Peyer's patch (tissue), 4 donors: ENCODE measurements around the gene PRCD.

Experiments used
- POLR2A ChIP-seq, 2 donors: fragments of 450-650 bp; IDR thresholded peaks; one replicate each; pipeline ENCODE4 v1.5.1; 2017; ENCODE audit warnings: antibody characterized with exemption in 2 of 2, mild to moderate bottlenecking in 2 of 2, moderate library complexity in 2 of 2
- TF ChIP-seq, protein P1 (sequence below), 6 experiments: fragments of 450-650 bp in 4 of 6; fragments of 200-600 bp in 2 of 6; sonication (generic) in 1 of 6; IDR thresholded peaks; one replicate each; pipeline ENCODE4 v1.5.1; 2017 to 2019; ENCODE audit warnings: antibody characterized with exemption in 6 of 6, mild to moderate bottlenecking in 3 of 6, moderate library complexity in 1 of 6

DNA sequence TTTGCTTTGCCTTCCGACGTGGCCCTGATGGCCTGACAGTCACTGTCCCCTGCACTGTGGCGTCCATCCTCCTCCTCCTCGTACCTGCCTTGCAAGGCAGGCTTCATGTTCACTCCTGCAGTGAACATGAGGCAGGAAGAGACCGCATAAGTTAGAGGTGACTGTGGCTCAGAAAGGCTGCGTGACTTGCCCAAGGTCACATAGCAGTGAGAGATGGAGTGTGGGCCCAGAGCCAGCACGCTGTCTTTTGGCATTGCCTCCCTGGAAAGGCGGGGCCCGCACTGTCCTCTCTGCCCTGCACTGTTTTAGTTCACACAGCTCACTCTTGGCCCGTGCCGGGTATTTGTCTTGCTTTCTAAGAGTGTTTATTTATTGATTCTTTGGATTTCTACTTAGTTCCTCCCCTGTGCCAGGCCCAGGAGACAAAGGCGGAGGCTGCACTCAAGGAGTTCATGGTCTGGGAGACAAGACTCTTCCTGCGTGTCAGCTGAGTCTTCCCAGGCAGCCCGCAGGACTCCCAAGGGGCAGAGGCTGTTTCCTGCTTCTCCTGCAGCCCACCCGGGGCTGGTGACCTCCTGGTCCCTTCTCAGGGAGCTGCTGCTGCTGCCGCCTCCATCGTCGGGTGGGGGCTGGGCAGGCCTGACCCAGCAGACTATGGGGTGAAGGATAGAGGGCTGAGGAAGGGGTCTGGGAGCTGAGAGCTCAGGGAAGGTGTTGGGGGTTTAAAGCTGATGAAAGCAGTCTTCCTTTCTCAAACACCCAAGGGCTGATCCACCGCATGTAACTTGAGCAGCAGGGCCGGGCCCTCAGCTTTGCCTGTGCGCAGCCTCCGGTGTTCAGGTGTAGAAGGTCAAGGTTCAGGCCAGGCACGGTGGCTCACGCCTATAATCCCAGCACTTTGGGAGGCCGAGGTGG lies 15.0 kb upstream of the PRCD start:
- TF ChIP-seq, protein P1, sequence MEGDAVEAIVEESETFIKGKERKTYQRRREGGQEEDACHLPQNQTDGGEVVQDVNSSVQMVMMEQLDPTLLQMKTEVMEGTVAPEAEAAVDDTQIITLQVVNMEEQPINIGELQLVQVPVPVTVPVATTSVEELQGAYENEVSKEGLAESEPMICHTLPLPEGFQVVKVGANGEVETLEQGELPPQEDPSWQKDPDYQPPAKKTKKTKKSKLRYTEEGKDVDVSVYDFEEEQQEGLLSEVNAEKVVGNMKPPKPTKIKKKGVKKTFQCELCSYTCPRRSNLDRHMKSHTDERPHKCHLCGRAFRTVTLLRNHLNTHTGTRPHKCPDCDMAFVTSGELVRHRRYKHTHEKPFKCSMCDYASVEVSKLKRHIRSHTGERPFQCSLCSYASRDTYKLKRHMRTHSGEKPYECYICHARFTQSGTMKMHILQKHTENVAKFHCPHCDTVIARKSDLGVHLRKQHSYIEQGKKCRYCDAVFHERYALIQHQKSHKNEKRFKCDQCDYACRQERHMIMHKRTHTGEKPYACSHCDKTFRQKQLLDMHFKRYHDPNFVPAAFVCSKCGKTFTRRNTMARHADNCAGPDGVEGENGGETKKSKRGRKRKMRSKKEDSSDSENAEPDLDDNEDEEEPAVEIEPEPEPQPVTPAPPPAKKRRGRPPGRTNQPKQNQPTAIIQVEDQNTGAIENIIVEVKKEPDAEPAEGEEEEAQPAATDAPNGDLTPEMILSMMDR (IDR thresholded peaks at IDR 0.05) = no peak
- TF ChIP-seq POLR2A (IDR thresholded peaks at IDR 0.05) = no peak
